IPS DF 6.9 (cell line): ENCODE data around the gene EDARADD.
"Not testable (repeated sequence)": the region's sequence is repeated elsewhere in the genome, so short reads cannot be mapped to it uniquely, and the experiment has no call there.

Experiments
- DNase-seq: peaks from one replicate; pipeline ENCODE4 v3.0.0-alpha.2; 2013; ENCODE audit warnings: low read depth, low spot score
- H3K27ac ChIP-seq: one replicate; pipeline ENCODE4 v1.5.1; 2013; ENCODE audit warnings: low read length, control low read depth
- H3K27me3 ChIP-seq: 2 replicates; pipeline ENCODE4 v1.6.1; 2013; ENCODE audit warnings: mild to moderate bottlenecking, low read length; ENCODE audit not compliant: control insufficient read depth, insufficient read depth
- H3K36me3 ChIP-seq: 2 replicates; pipeline ENCODE4 v1.6.1; 2013; ENCODE audit warnings: low read length; ENCODE audit not compliant: control insufficient read depth, insufficient read depth
- H3K4me1 ChIP-seq: 2 replicates; pipeline ENCODE4 v1.6.1; 2013; ENCODE audit warnings: low read length; ENCODE audit not compliant: control insufficient read depth, insufficient read depth
- H3K4me3 ChIP-seq: 2 replicates; pipeline ENCODE4 v1.5.1; 2013; ENCODE audit warnings: mild to moderate bottlenecking, low read length
- H3K9me3 ChIP-seq: 2 replicates; pipeline ENCODE4 v1.6.1; 2013; ENCODE audit warnings: low read length, inconsistent platforms; ENCODE audit not compliant: control insufficient read depth, insufficient read depth
- WGBS: extraction: QIAGEN DNeasy Blood & Tissue Kit; methylation state at CpG from one replicate; pipeline ENCODE4 v1.1.7; 2013; ENCODE audit warnings: mixed read lengths, missing lambda C conversion rate; ENCODE audit not compliant: insufficient read length, insufficient coverage; 5-methylcytosine and 5-hydroxymethylcytosine counted together

Gene EDARADD

DNA sequence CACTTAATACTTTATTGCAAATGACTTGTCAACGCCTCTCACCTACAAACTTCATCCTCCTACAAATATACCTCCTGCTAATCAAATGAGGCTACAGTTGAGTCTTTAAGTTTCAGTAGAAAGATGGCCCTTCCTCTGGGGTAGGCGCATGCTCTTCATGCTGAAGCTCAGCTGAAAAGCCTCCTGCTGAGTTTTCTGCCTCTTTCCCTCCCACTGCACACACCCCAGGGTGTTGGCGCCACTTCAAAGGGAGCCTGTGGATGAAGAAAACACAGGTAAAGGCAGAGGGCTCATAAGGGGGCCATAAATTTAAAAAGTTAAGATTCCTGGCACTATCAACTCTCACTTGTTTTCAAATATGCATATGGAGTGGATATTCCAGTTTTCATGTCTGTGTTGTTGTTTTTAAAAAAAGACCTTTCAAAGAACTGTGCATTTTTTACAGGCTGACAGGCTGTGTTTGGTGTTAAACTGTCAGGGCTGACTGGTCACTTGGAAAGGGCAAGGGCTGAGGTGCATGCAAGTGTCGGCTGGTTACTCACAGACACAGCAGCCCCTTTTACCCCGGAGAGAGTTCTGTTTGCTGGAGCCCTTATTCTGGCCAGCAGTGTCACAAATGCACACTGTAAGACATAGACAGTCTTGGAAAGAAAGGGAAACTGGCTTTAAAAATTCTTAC, 86.8 kb downstream of the EDARADD start:
- no peaks in the 10 kb centered on the region for H3K36me3 ChIP-seq
- DNase-seq, result no peak
- no peaks in the 10 kb centered on the region for H3K27me3 ChIP-seq
- H3K27ac ChIP-seq, result no peak overlapping the region
- H3K4me1 ChIP-seq, result no peaks in the 10 kb centered on the region
- WGBS, result 100% methylated on average over 1 of the region's 5 CpGs
- H3K9me3 ChIP-seq, result no peaks in the 10 kb centered on the region
- H3K4me3 ChIP-seq, result no peak overlapping the region

DNA sequence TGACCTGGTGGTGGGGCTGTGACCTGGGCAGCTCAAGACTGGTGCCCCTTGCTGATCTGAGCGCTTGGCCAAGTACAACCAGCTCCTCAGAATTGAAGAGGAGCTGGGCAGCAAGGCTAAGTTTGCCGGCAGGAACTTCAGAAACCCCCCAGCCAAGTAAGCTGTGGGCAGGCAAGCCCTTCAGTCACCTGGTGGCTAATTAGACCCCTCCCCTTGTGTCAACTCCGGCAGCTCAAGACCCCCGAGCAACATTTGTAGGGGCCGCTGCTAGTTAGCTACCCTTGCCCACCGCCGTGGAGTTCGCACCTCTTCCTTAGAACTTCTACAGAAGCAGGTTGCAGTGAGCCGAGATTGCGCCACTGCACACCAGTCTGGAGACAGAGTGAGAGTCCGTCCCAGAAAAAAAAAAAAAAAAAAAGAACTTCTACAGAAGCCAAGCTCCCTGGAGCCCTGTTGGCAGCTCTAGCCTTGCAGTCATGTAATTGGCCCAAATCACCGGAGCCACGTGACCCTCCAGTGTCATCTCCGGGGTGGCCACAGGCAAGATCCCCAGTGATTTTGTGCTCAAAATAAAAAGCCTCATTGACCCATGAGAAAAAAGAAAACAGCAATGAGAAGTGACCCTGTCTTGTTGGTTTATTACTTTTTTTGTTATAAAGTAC, 90.4 kb downstream of the EDARADD start:
- no peak overlapping the region for H3K27ac ChIP-seq
- WGBS, result no CpG with 5 or more reads among the region's 14 CpGs
- H3K9me3 ChIP-seq, result no peaks in the 10 kb centered on the region
- DNase-seq, result no peak
- H3K27me3 ChIP-seq, result no peaks in the 10 kb centered on the region
- no peaks in the 10 kb centered on the region for H3K36me3 ChIP-seq
- H3K4me3 ChIP-seq, result no peak overlapping the region
- H3K4me1 ChIP-seq, result no peaks in the 10 kb centered on the region

DNA sequence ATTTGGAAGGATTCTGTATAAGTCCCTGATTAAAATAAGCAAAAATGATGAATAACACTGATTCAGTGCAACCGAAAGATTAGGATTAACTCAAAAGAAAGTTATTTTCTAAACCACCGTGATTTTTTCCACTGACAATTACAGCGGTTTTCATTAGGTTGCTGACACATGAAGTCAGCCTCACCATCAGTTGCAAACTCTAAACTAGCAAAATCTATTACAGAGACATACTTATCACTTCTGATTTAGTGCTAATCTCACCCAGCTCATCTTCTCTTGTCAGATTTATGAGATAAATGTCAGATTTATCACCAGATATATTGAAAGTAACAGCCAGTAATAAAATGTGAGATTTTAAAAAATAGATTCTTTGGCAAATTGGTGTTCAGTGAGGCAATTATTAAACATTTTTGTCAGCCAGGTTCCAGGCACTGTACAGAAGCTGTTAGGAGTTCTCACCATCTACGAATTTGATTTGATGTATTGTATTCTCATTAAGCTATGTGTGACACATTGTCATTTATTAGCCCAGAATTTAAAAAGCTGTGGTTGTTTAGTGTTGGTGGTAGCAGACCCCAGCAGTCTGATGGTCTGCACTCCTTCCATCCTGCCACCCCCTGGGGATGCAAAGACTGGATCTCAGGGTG, 92.4 kb downstream of the EDARADD start:
- no peak for DNase-seq
- WGBS, result no CpG with 5 or more reads among the region's 4 CpGs
- Histone ChIP-seq H3K4me1 (no peaks in the 10 kb centered on the region), H3K36me3 (no peaks in the 10 kb centered on the region), H3K27ac (no peak overlapping the region), H3K9me3 (no peaks in the 10 kb centered on the region), H3K4me3 (no peak overlapping the region), H3K27me3 (no peaks in the 10 kb centered on the region)

DNA sequence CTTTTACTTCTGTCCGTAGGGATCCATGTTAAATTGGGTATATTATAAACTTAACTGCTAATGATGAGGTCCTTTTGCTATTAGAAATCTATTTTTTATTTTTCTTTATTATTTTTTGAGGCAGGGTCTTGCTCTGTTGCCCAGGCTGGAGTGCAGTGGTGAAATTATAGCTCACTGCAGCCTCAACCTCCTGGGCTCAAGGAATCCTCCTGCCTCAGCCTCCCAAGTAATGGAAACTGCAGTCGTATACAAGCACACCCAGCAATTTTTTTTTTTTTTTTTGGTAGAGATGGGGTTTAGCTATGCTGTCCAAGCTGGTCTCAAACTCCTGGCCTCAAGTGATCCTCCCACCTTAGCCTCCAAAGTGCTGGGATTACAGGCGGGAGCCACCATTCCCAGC, 95.1 kb downstream of the EDARADD start:
- H3K36me3 ChIP-seq, DNase-seq, H3K4me3 ChIP-seq, H3K4me1 ChIP-seq, H3K9me3 ChIP-seq, H3K27me3 ChIP-seq, H3K27ac ChIP-seq: not testable (repeated sequence)
- no CpG with 5 or more reads among the region's 3 CpGs for WGBS

DNA sequence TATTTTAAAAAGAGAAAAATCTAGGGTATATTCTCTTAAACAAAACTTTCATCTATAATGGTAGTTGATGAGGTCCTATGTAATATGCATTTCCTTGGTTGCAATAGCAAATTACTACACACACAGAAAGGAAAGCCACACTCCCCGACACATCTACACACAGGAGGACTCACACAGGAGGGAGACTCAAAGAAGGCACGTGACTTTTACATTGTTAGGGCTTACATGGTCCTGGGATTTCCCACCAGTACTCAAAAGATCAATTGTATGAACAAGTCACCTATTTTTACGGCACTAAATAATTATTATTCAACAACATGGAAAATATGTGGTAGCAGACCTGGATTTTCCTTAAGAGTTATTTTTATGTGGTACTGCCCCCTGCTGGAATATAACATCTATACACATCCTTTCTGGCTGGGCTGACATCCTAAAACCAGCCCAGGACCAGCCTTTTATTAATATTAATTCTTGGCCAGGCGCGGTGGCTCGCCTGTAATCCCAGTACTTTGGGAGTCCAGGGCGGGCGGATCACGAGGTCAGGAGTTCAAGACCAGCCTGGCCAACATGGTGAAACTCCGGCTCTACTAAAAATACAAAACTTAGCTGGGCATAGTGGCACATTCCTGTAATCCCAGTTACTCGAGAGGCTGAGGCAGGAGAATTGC, 95.8 kb downstream of the EDARADD start:
- no CpG with 5 or more reads among the region's 11 CpGs for WGBS
- Histone ChIP-seq H3K27me3 (no peaks in the 10 kb centered on the region), H3K36me3 (no peaks in the 10 kb centered on the region), H3K9me3 (no peaks in the 10 kb centered on the region), H3K4me1 (no peaks in the 10 kb centered on the region), H3K27ac (no peak overlapping the region), H3K4me3 (no peak overlapping the region)
- DNase-seq, result no peak

DNA sequence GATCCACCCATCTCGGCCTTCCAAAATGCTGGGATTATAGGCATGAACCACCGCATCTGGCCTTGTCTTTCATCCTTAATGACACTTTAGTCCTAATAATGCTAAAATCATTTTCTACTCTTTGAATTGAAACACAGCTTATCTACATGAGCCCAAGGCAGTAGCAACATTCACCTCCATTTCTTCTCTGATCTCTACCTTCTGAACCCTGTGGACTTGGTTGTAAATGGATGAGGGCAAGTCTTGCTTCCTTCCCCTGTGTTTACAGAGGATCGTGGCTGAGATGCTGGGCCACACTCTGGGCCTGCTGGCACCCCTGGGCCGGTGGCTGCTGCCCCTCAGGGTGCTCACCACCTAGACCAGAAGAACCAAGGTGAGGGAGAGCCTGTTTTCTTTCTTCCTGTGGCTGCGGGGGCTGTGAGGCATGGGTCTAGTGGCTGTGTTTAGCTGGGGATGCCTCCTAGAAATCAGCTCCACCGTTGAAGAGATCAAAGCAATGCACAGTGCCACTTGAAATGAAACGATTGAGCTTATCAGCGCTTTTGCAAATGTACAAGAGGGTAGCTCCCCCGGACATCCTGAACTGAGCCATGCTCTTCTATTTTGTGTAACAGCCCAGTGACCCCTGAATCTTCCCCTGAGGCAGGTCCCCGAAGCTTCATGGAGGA, 97.5 kb downstream of the EDARADD start:
- H3K9me3 ChIP-seq, result no peaks in the 10 kb centered on the region
- no peak for DNase-seq
- H3K4me3 ChIP-seq, result no peak overlapping the region
- H3K27ac ChIP-seq, result no peak overlapping the region
- H3K4me1 ChIP-seq, result peaks cover 2% of the 10 kb centered on the region; the same call in 1 of the 2 replicates
- no peaks in the 10 kb centered on the region for H3K36me3 ChIP-seq
- no peaks in the 10 kb centered on the region for H3K27me3 ChIP-seq
- no CpG with 5 or more reads among the region's 10 CpGs for WGBS

DNA sequence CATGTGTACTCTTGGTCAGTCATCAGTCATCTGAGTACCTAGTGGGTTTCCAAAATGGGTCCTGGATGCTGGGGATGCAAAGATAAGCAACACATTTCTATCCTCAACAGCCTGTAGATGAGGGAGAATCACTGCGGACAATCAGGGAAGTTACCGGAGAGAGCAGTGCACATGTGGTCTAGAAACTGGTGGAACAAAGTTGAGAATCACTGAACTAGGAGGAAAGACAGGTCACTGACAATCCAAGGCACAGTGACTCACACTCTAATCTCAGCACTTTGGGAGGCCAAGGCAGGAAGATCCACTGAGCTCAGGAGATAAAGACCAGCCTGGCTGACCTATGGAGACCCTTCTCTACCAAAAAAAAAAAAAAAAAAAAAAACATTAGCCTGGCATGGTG, 98.3 kb downstream of the EDARADD start:
- no peaks in the 10 kb centered on the region for H3K27me3 ChIP-seq
- no peak overlapping the region for H3K27ac ChIP-seq
- no peak overlapping the region for H3K4me3 ChIP-seq
- H3K4me1 ChIP-seq, result peaks cover 2% of the 10 kb centered on the region; the same call in 1 of the 2 replicates
- no CpG with 5 or more reads among the region's 2 CpGs for WGBS
- H3K9me3 ChIP-seq, result no peaks in the 10 kb centered on the region
- H3K36me3 ChIP-seq, result no peaks in the 10 kb centered on the region
- no peak for DNase-seq

DNA sequence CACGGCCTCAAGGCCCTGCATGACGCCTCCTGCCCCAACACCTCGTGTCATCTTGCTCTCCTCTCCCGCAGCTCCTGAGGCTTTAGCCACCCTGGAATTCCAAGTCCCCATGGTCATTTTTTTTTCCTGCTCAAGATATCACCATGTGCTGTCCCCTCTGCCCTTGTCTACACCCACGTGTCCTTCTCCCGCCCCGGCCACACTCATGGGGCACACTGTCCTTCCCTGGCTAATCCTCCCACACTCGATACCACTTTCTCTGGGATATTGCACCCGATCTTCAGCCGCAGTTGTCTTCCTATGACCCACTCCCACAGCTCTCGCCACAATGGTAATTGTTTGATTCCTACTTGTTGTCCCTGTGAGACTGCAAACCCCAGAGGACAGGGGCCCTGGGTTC, 100.0 kb downstream of the EDARADD start:
- H3K27me3 ChIP-seq, result no peaks in the 10 kb centered on the region
- WGBS, result no CpG with 5 or more reads among the region's 11 CpGs
- peaks cover 2% of the 10 kb centered on the region; the same call in 1 of the 2 replicates for H3K4me1 ChIP-seq
- H3K36me3 ChIP-seq, result no peaks in the 10 kb centered on the region
- H3K27ac ChIP-seq, result no peak overlapping the region
- H3K9me3 ChIP-seq, result no peaks in the 10 kb centered on the region
- no peak for DNase-seq
- H3K4me3 ChIP-seq, result no peak overlapping the region

DNA sequence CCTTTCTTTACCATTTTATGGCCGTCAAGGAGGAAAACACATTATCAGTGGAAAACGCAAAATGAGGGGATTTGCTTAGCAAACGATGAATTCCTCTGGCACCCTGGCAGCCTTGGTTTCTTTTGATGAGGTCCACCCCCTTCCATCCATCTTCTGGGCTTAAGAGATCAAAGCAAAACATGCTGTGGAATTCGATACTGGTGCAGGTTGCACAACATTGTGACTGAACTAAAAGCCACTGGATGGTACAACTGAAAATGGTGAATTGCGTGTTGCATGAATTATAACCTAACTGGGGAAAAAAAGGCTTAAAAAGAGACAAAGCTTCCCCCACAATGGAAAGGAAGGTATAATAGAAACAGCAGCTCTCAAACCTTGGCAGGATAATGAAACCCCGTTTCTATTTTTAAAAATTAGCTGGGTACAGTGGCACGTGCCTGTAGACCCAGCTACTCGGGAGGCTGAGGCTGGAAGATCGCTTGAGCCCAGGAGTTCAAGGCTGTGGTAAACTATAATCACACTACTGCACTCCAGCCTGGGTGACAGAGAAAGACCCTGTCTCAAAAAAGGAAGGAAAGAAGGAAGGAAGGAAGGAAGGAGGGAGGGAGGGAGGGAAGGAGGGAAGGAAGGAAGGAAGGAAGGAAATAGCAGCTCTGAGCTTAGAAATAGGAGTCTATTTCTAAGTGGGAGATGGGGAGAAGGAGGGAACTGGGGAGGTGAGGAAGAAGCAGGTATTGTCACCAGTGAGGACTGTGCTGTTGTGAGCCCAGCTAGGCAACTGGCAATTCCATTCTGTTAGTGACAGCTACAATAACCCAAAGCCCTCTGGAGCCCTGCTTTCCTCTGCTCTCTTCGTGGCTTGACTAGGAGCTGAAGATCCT, 100.7 kb downstream of the EDARADD start:
- no CpG with 5 or more reads among the region's 10 CpGs for WGBS
- H3K36me3 ChIP-seq, result no peaks in the 10 kb centered on the region
- no peak overlapping the region for H3K4me3 ChIP-seq
- H3K9me3 ChIP-seq, result no peaks in the 10 kb centered on the region
- H3K4me1 ChIP-seq, result peaks cover 2% of the 10 kb centered on the region; the same call in 1 of the 2 replicates
- no peak for DNase-seq
- no peak overlapping the region for H3K27ac ChIP-seq
- H3K27me3 ChIP-seq, result no peaks in the 10 kb centered on the region
